ENCODE results near the gene PIPOX.
A peak's percentile ranks its signal among the peaks of the same experiment; 100 is the strongest.

Gene PIPOX

GRCh38 chr17:29049541-29050145 is 6.7 kb downstream of the PIPOX start:
- DNase-seq = no peak

GRCh38 chr17:29050176-29050575 is 7.2 kb downstream of the PIPOX start:
- DNase-seq = no peak

- no peak for DNase-seq
Measured at GRCh38 chr17:29051194-29051593, 8.3 kb downstream of the PIPOX start.

- no peak for DNase-seq
Measured at GRCh38 chr17:29051731-29052130, 8.8 kb downstream of the PIPOX start.

- no peak for DNase-seq
Measured at GRCh38 chr17:29054835-29055234, 11.9 kb downstream of the PIPOX start.

GRCh38 chr17:29057361-29057760 is 14.4 kb downstream of the PIPOX start:
- no peak for DNase-seq

GRCh38 chr17:29058391-29058790 is 15.4 kb downstream of the PIPOX start:
- no peak for DNase-seq

- peak in 1 of 2 experiments; percentile 12 for DNase-seq
Measured at GRCh38 chr17:29059281-29059680, 16.3 kb downstream of the PIPOX start.

- DNase-seq = no peak
Measured at GRCh38 chr17:29060475-29060874, 17.5 kb downstream of the PIPOX start.

- DNase-seq = no peak
Measured at GRCh38 chr17:29061036-29061435, 18.1 kb downstream of the PIPOX start.

GRCh38 chr17:29062215-29062614 is 19.3 kb downstream of the PIPOX start:
- DNase-seq = no peak

- DNase-seq = no peak
Measured at GRCh38 chr17:29063992-29064391, 21.1 kb downstream of the PIPOX start.

GRCh38 chr17:29066047-29066446 is 23.1 kb downstream of the PIPOX start:
- DNase-seq = no peak

GRCh38 chr17:29066606-29067005 is 23.7 kb downstream of the PIPOX start:
- DNase-seq = no peak

GRCh38 chr17:29068818-29069217 is 25.9 kb downstream of the PIPOX start:
- no peak for DNase-seq

- no peak for DNase-seq
Measured at GRCh38 chr17:29069526-29070041, 26.6 kb downstream of the PIPOX start.

GRCh38 chr17:29070308-29070707 is 27.4 kb downstream of the PIPOX start:
- no peak for DNase-seq

- DNase-seq = no peak
Measured at GRCh38 chr17:29070781-29071180, 27.8 kb downstream of the PIPOX start.

GRCh38 chr17:29071303-29071702 is 28.4 kb downstream of the PIPOX start:
- DNase-seq = no peak

- no peak for DNase-seq
Measured at GRCh38 chr17:29073045-29073444, 30.1 kb downstream of the PIPOX start.

- no peak for DNase-seq
Measured at GRCh38 chr17:29073520-29073919, 30.6 kb downstream of the PIPOX start.

GRCh38 chr17:29074488-29074887 is 31.5 kb downstream of the PIPOX start:
- no peak for DNase-seq

- no peak for DNase-seq
Measured at GRCh38 chr17:29076087-29076486, 33.1 kb downstream of the PIPOX start.

- no peak for DNase-seq
Measured at GRCh38 chr17:29076722-29077121, 33.8 kb downstream of the PIPOX start.

GRCh38 chr17:29077320-29077719 is 34.4 kb downstream of the PIPOX start:
- no peak for DNase-seq
